Neuronal stem cell (in vitro differentiated cells): ENCODE results near the gene TMEM132C.

Experiments used
- DNase-seq: peaks from one replicate; pipeline ENCODE4 v3.0.0-alpha.2; 2013; ENCODE audit warnings: low spot score
- H2AFZ ChIP-seq: one replicate; pipeline ENCODE4 v1.6.1; 2013; ENCODE audit warnings: mild to moderate bottlenecking, low read length, inconsistent platforms
- H2AK5ac ChIP-seq: 2 replicates; pipeline ENCODE4 v1.6.1; 2013; ENCODE audit warnings: low read depth, mild to moderate bottlenecking, inconsistent platforms, low read length, moderate library complexity, mixed read lengths
- H2BK120ac ChIP-seq: 2 replicates; pipeline ENCODE4 v1.6.1; 2013; ENCODE audit warnings: low read depth, mild to moderate bottlenecking, inconsistent platforms, low read length, moderate library complexity, mixed read lengths
- H2BK12ac ChIP-seq: one replicate; pipeline ENCODE4 v1.6.1; 2013; ENCODE audit warnings: low read length, inconsistent platforms
- H2BK15ac ChIP-seq: 2 replicates; pipeline ENCODE4 v1.6.1; 2013; ENCODE audit warnings: mild to moderate bottlenecking, low read length, inconsistent platforms, mixed read lengths
- H2BK5ac ChIP-seq: one replicate; pipeline ENCODE4 v1.6.1; 2013; ENCODE audit warnings: inconsistent platforms, mild to moderate bottlenecking, low read length, moderate library complexity
- H3K14ac ChIP-seq: one replicate; pipeline ENCODE4 v1.6.1; 2013; ENCODE audit warnings: low read length, inconsistent platforms
- H3K18ac ChIP-seq: 2 replicates; pipeline ENCODE4 v1.6.1; 2013; ENCODE audit warnings: low read length, inconsistent platforms
- H3K23ac ChIP-seq: 2 replicates; pipeline ENCODE4 v1.6.1; 2013; ENCODE audit warnings: low read depth, mild to moderate bottlenecking, mixed read lengths, low read length, inconsistent platforms; ENCODE audit not compliant: poor library complexity
- H3K27ac ChIP-seq: replicated peaks from 3 replicates; pipeline ENCODE4 v1.5.1; 2013; ENCODE audit warnings: low read length, inconsistent platforms
- H3K27me3 ChIP-seq, 3 experiments: 2 replicates each; pipeline ENCODE4 v1.6.1; 2013; ENCODE audit warnings: low read length in 3 of 3, mild to moderate bottlenecking in 2 of 3, inconsistent platforms in 1 of 3, low read depth in 1 of 3, mixed read lengths in 1 of 3, moderate library complexity in 1 of 3; ENCODE audit not compliant: control insufficient read depth in 3 of 3, insufficient read depth in 3 of 3
- H3K36me3 ChIP-seq, 2 donors: replicated peaks in 1 of 2; 2 replicates each; pipeline ENCODE4 v1.6.1; 2013; ENCODE audit warnings: low read length in 2 of 2; ENCODE audit not compliant: control insufficient read depth in 2 of 2, insufficient read depth in 2 of 2
- H3K4ac ChIP-seq: 2 replicates; pipeline ENCODE4 v1.6.1; 2013; ENCODE audit warnings: inconsistent platforms, mild to moderate bottlenecking, low read length, moderate library complexity
- H3K4me1 ChIP-seq, 2 donors: 1 replicate in 1 of 2; 2 replicates in 1 of 2; pipeline ENCODE4 v1.6.1; 2013; ENCODE audit warnings: low read length in 2 of 2, low read depth in 1 of 2; ENCODE audit not compliant: control insufficient read depth in 2 of 2, insufficient read depth in 1 of 2
- H3K4me2 ChIP-seq: one replicate; pipeline ENCODE4 v1.6.1; 2013; ENCODE audit warnings: mild to moderate bottlenecking, low read length, inconsistent platforms; ENCODE audit not compliant: insufficient read depth, poor library complexity, severe bottlenecking
- H3K4me3 ChIP-seq, 2 donors: 2 replicates each; pipeline ENCODE4 v1.5.1; 2013; ENCODE audit warnings: low read length in 2 of 2, mild to moderate bottlenecking in 2 of 2, inconsistent platforms in 1 of 2, moderate library complexity in 1 of 2
- H3K79me1 ChIP-seq: one replicate; pipeline ENCODE4 v1.6.1; 2013; ENCODE audit warnings: low read depth, mild to moderate bottlenecking, inconsistent platforms, low read length, moderate library complexity
- H3K9ac ChIP-seq: one replicate; pipeline ENCODE4 v1.6.1; 2013; ENCODE audit warnings: mild to moderate bottlenecking, low read depth, low read length, inconsistent platforms; ENCODE audit not compliant: poor library complexity
- H3K9me3 ChIP-seq, 2 donors: replicated peaks in 1 of 2; 2 replicates each; pipeline versions ENCODE3 to v1.6.1; 2013; ENCODE audit warnings: low read length in 2 of 2, mild to moderate bottlenecking in 2 of 2, inconsistent platforms in 1 of 2, low read depth in 1 of 2, mixed read lengths in 1 of 2, moderate library complexity in 1 of 2; ENCODE audit not compliant: control insufficient read depth in 2 of 2, insufficient read depth in 1 of 2
- H4K8ac ChIP-seq: one replicate; pipeline ENCODE4 v1.6.1; 2013; ENCODE audit warnings: low read depth, mild to moderate bottlenecking, inconsistent platforms, low read length, moderate library complexity
- H4K91ac ChIP-seq: one replicate; pipeline ENCODE4 v1.6.1; 2013; ENCODE audit warnings: low read length, low read depth, mild to moderate bottlenecking, inconsistent platforms; ENCODE audit not compliant: poor library complexity
- WGBS, 2 donors: extraction: QIAGEN DNeasy Blood & Tissue Kit; methylation state at CpG; one replicate each; pipeline ENCODE4 v1.1.7; 2013; ENCODE audit warnings: missing lambda C conversion rate in 2 of 2, mixed read lengths in 1 of 2; ENCODE audit not compliant: insufficient read length in 2 of 2, insufficient replicate concordance in 1 of 2; ENCODE audit errors: extremely low coverage in 2 of 2; 5-methylcytosine and 5-hydroxymethylcytosine counted together

The TMEM132C gene

GRCh38 chr12:128450810-128451209, 183.8 kb downstream of the TMEM132C start:
- Histone ChIP-seq H3K9me3 (peaks cover 0 to 6% of the 10 kb centered on the region in 2 donors), H3K23ac (no peak overlapping the region), H3K14ac (no peak overlapping the region), H3K4me3 (no peak overlapping the region), H4K91ac (no peak overlapping the region), H4K8ac (no peak overlapping the region), H3K27me3 (no peaks in the 10 kb centered on the region), H3K27ac (no peak overlapping the region), H2AK5ac (no peak overlapping the region), H2BK15ac (no peak overlapping the region), H3K4me2 (no peak overlapping the region), H3K9ac (no peak overlapping the region), H3K18ac (no peak overlapping the region), H2AFZ (no peak overlapping the region), H3K4ac (no peak overlapping the region), H2BK5ac (no peak overlapping the region), H3K4me1 (peaks cover 0 to 9% of the 10 kb centered on the region in 2 donors), H3K36me3 (peaks cover 0 to 3% of the 10 kb centered on the region in 2 donors), H2BK12ac (no peak overlapping the region), H2BK120ac (no peak overlapping the region), H3K79me1 (no peaks in the 10 kb centered on the region)
- no CpG with 5 or more reads among the region's 3 CpGs for WGBS, 2 donors
- DNase-seq = no peak

GRCh38 chr12:128455851-128456250, 188.9 kb downstream of the TMEM132C start:
- Histone ChIP-seq H3K27me3 (no peaks in the 10 kb centered on the region), H4K91ac (no peak overlapping the region), H3K36me3 (peaks cover 0 to 3% of the 10 kb centered on the region in 2 donors), H3K4ac (no peak overlapping the region), H4K8ac (no peak overlapping the region), H2AK5ac (no peak overlapping the region), H3K4me1 (peaks cover 6 to 9% of the 10 kb centered on the region in 2 donors), H3K4me3 (no peak overlapping the region), H3K79me1 (no peaks in the 10 kb centered on the region), H2BK15ac (no peak overlapping the region), H3K14ac (no peak overlapping the region), H3K23ac (no peak overlapping the region), H3K18ac (no peak overlapping the region), H2BK120ac (no peak overlapping the region), H3K4me2 (no peak overlapping the region), H3K9me3 (peaks cover 0 to 2% of the 10 kb centered on the region in 2 donors), H2BK5ac (no peak overlapping the region), H3K27ac (no peak overlapping the region), H3K9ac (no peak overlapping the region), H2AFZ (no peak overlapping the region), H2BK12ac (no peak overlapping the region)
- no CpG with 5 or more reads among the region's 5 CpGs for WGBS, 2 donors
- no peak for DNase-seq

GRCh38 chr12:128456922-128457321, 190.0 kb downstream of the TMEM132C start:
- no peak overlapping the region for H2BK12ac ChIP-seq
- no peak overlapping the region for H3K27ac ChIP-seq
- H2BK5ac ChIP-seq = no peak overlapping the region
- H3K23ac ChIP-seq = no peak overlapping the region
- H3K18ac ChIP-seq = no peak overlapping the region
- H2AK5ac ChIP-seq = no peak overlapping the region
- H3K9ac ChIP-seq = no peak overlapping the region
- H3K79me1 ChIP-seq = no peaks in the 10 kb centered on the region
- H3K9me3 ChIP-seq = peaks cover 0 to 2% of the 10 kb centered on the region in 2 donors
- no peak for DNase-seq
- WGBS, 2 donors = no CpG with 5 or more reads among the region's 3 CpGs
- H3K27me3 ChIP-seq = no peaks in the 10 kb centered on the region
- H3K4ac ChIP-seq = no peak overlapping the region
- H3K14ac ChIP-seq = no peak overlapping the region
- H3K36me3 ChIP-seq = peaks cover 0 to 3% of the 10 kb centered on the region in 2 donors
- no peak overlapping the region for H4K91ac ChIP-seq
- no peak overlapping the region for H2BK120ac ChIP-seq
- H4K8ac ChIP-seq = no peak overlapping the region
- no peak overlapping the region for H2BK15ac ChIP-seq
- no peak overlapping the region for H2AFZ ChIP-seq
- no peak overlapping the region for H3K4me3 ChIP-seq
- H3K4me2 ChIP-seq = no peak overlapping the region
- peaks cover 0 to 10% of the 10 kb centered on the region in 2 donors for H3K4me1 ChIP-seq

- H3K9ac ChIP-seq = no peak overlapping the region
- H2BK12ac ChIP-seq = no peak overlapping the region
- H4K8ac ChIP-seq = no peak overlapping the region
- no peak for DNase-seq
- H3K4me3 ChIP-seq = peak overlapping the region in 1 of 2 donors; percentile 30
- no peak overlapping the region for H3K18ac ChIP-seq
- H3K9me3 ChIP-seq = peaks cover 0 to 2% of the 10 kb centered on the region in 2 donors
- H3K27me3 ChIP-seq = no peaks in the 10 kb centered on the region
- no peaks in the 10 kb centered on the region for H3K79me1 ChIP-seq
- no peak overlapping the region for H3K4ac ChIP-seq
- H3K27ac ChIP-seq = no peak overlapping the region
- no CpG with 5 or more reads among the region's 8 CpGs for WGBS, 2 donors
- no peak overlapping the region for H3K4me2 ChIP-seq
- H2BK5ac ChIP-seq = no peak overlapping the region
- peaks cover 0 to 3% of the 10 kb centered on the region in 2 donors for H3K36me3 ChIP-seq
- H2AFZ ChIP-seq = no peak overlapping the region
- H3K14ac ChIP-seq = no peak overlapping the region
- H2BK15ac ChIP-seq = no peak overlapping the region
- H3K23ac ChIP-seq = no peak overlapping the region
- H2AK5ac ChIP-seq = no peak overlapping the region
- H3K4me1 ChIP-seq = peaks cover 0 to 10% of the 10 kb centered on the region in 2 donors
- no peak overlapping the region for H4K91ac ChIP-seq
- H2BK120ac ChIP-seq = no peak overlapping the region
Measured at GRCh38 chr12:128458301-128458974, 191.5 kb downstream of the TMEM132C start.
